Mesodermal cell (in vitro differentiated cells): ENCODE data around the gene NTNG1.

Source experiments
- H3K27ac ChIP-seq: 2 replicates; pipeline ENCODE4 v1.7.0; 2013; ENCODE audit warnings: mild to moderate bottlenecking, low read depth, low read length, moderate library complexity; ENCODE audit not compliant: severe bottlenecking
- H3K36me3 ChIP-seq: 2 replicates; pipeline ENCODE4 v1.7.1; 2013; ENCODE audit warnings: mild to moderate bottlenecking, low read length, moderate library complexity; ENCODE audit not compliant: control insufficient read depth, insufficient read depth
- H3K4me1 ChIP-seq: one replicate; pipeline ENCODE4 v1.7.1; 2013; ENCODE audit warnings: mild to moderate bottlenecking, low read length; ENCODE audit not compliant: insufficient read depth, control insufficient read depth, poor library complexity, severe bottlenecking
- H3K4me3 ChIP-seq: 2 replicates; pipeline ENCODE4 v1.7.0; 2013; ENCODE audit warnings: low read length, control low read depth, mild to moderate bottlenecking; ENCODE audit not compliant: insufficient read depth, poor library complexity, severe bottlenecking; ENCODE audit errors: extremely low read depth
- H3K9me3 ChIP-seq: 2 replicates; pipeline ENCODE4 v1.7.1; 2013; ENCODE audit warnings: mild to moderate bottlenecking, low read length, moderate library complexity; ENCODE audit not compliant: control insufficient read depth
- WGBS, 2 experiments: methylation state at CpG; one replicate each; pipeline ENCODE4 v1.1.5; 2013; ENCODE audit warnings: missing lambda C conversion rate in 2 of 2; ENCODE audit not compliant: insufficient coverage in 2 of 2; 5-methylcytosine and 5-hydroxymethylcytosine counted together

NTNG1 gene

GRCh38 chr1:107450899-107451664 is 310.2 kb downstream of the NTNG1 start:
- Histone ChIP-seq H3K9me3 (no peaks in the 10 kb centered on the region), H3K4me3 (no peak overlapping the region), H3K4me1 (no peaks in the 10 kb centered on the region), H3K27ac (no peak overlapping the region), H3K36me3 (no peaks in the 10 kb centered on the region)
- 100% methylated on average over 1 of the region's 5 CpGs; no CpG with 5 or more reads in 1 of the 2 experiments for WGBS, 2 experiments

- Histone ChIP-seq H3K4me3 (no peak overlapping the region), H3K27ac (no peak overlapping the region), H3K9me3 (no peaks in the 10 kb centered on the region), H3K36me3 (no peaks in the 10 kb centered on the region), H3K4me1 (no peaks in the 10 kb centered on the region)
- WGBS, 2 experiments, result 90 to 100% methylated on average over 2 of the region's 2 CpGs
These were observed 310.9 kb downstream of the NTNG1 start for GRCh38 chr1:107451715-107452114.

GRCh38 chr1:107454791-107455190 is 314.0 kb downstream of the NTNG1 start:
- WGBS, 2 experiments, result 56 to 78% methylated on average over 2 of the region's 4 CpGs

GRCh38 chr1:107457989-107458388 is 317.1 kb downstream of the NTNG1 start:
- Histone ChIP-seq H3K36me3 (no peaks in the 10 kb centered on the region), H3K27ac (no peak overlapping the region), H3K4me1 (no peaks in the 10 kb centered on the region), H3K9me3 (no peaks in the 10 kb centered on the region), H3K4me3 (no peak overlapping the region)
- WGBS, 2 experiments, result 100% methylated on average over 1 to 2 of the region's 3 CpGs

More at GRCh38 chr1:107454791-107455190, 314.0 kb downstream of the NTNG1 start:
- Histone ChIP-seq H3K4me1 (no peaks in the 10 kb centered on the region), H3K36me3 (no peaks in the 10 kb centered on the region), H3K27ac (no peak overlapping the region), H3K4me3 (no peak overlapping the region), H3K9me3 (no peaks in the 10 kb centered on the region)

GRCh38 chr1:107459204-107459904 is 318.5 kb downstream of the NTNG1 start:
- Histone ChIP-seq H3K9me3 (no peaks in the 10 kb centered on the region), H3K27ac (no peak overlapping the region), H3K4me3 (no peak overlapping the region), H3K4me1 (no peaks in the 10 kb centered on the region), H3K36me3 (no peaks in the 10 kb centered on the region)
- 50 to 79% methylated on average over 1 to 3 of the region's 4 CpGs for WGBS, 2 experiments

GRCh38 chr1:107460035-107460434 is 319.2 kb downstream of the NTNG1 start:
- Histone ChIP-seq H3K4me1 (no peaks in the 10 kb centered on the region), H3K27ac (no peak overlapping the region), H3K4me3 (no peak overlapping the region), H3K36me3 (no peaks in the 10 kb centered on the region), H3K9me3 (no peaks in the 10 kb centered on the region)
- 91 to 95% methylated on average over 8 of the region's 8 CpGs for WGBS, 2 experiments

GRCh38 chr1:107464827-107465226 is 324.0 kb downstream of the NTNG1 start:
- H3K4me3 ChIP-seq, result no peak overlapping the region

GRCh38 chr1:107467286-107467685 is 326.4 kb downstream of the NTNG1 start:
- no CpG with 5 or more reads among the region's 1 CpG for WGBS, 2 experiments
- Histone ChIP-seq H3K36me3 (no peaks in the 10 kb centered on the region), H3K27ac (no peak overlapping the region), H3K4me1 (no peaks in the 10 kb centered on the region), H3K4me3 (no peak overlapping the region), H3K9me3 (no peaks in the 10 kb centered on the region)

More at GRCh38 chr1:107464827-107465226, 324.0 kb downstream of the NTNG1 start:
- H3K9me3 ChIP-seq, result no peaks in the 10 kb centered on the region
- no peaks in the 10 kb centered on the region for H3K4me1 ChIP-seq
- H3K36me3 ChIP-seq, result no peaks in the 10 kb centered on the region
- H3K27ac ChIP-seq, result no peak overlapping the region
- 66 to 68% methylated on average over 3 to 4 of the region's 4 CpGs for WGBS, 2 experiments

- H3K4me3 ChIP-seq, result no peak overlapping the region
- 75 to 100% methylated on average over 1 of the region's 3 CpGs for WGBS, 2 experiments
- H3K4me1 ChIP-seq, result no peaks in the 10 kb centered on the region
- no peaks in the 10 kb centered on the region for H3K36me3 ChIP-seq
- H3K9me3 ChIP-seq, result no peaks in the 10 kb centered on the region
- H3K27ac ChIP-seq, result no peak overlapping the region
These were observed 327.0 kb downstream of the NTNG1 start for GRCh38 chr1:107467811-107468210.

- Histone ChIP-seq H3K9me3 (no peaks in the 10 kb centered on the region), H3K27ac (no peak overlapping the region), H3K36me3 (no peaks in the 10 kb centered on the region), H3K4me3 (no peak overlapping the region), H3K4me1 (no peaks in the 10 kb centered on the region)
- no CpG with 5 or more reads among the region's 2 CpGs for WGBS, 2 experiments
These were observed 332.2 kb downstream of the NTNG1 start for GRCh38 chr1:107473065-107473464.
